Measurements from ENCODE around the gene KANSL1.

DNA sequence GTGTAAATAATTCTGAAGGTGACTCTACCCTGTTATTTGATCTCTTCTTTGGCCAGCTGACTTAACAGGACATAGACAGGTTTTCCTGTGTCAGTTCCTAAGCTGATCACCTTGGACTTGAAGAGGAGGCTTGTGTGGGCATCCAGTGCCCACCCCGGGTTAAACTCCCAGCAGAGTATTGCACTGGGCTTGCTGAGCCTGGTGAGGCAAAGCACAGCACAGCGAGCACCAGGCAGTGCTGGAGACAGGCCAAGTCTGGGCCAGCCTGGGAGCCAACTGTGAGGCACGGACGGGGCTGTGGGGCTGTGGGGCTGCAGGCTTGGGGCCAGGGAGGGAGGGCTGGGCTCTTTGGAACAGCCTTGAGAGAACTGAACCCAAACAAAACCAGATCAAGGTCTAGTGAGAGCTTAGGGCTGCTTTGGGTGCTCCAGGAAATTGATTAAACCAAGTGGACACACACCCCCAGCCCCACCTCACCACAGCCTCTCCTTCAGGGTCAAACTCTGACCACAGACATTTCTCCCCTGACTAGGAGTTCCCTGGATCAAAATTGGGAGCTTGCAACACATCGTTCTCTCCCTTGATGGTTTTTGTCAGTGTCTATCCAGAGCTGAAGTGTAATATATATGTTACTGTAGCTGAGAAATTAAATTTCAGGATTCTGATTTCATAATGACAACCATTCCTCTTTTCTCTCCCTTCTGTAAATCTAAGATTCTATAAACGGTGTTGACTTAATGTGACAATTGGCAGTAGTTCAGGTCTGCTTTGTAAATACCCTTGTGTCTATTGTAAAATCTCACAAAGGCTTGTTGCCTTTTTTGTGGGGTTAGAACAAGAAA lies 189.1 kb downstream of the KANSL1 start:
- TF ChIP-seq, protein P1, sequence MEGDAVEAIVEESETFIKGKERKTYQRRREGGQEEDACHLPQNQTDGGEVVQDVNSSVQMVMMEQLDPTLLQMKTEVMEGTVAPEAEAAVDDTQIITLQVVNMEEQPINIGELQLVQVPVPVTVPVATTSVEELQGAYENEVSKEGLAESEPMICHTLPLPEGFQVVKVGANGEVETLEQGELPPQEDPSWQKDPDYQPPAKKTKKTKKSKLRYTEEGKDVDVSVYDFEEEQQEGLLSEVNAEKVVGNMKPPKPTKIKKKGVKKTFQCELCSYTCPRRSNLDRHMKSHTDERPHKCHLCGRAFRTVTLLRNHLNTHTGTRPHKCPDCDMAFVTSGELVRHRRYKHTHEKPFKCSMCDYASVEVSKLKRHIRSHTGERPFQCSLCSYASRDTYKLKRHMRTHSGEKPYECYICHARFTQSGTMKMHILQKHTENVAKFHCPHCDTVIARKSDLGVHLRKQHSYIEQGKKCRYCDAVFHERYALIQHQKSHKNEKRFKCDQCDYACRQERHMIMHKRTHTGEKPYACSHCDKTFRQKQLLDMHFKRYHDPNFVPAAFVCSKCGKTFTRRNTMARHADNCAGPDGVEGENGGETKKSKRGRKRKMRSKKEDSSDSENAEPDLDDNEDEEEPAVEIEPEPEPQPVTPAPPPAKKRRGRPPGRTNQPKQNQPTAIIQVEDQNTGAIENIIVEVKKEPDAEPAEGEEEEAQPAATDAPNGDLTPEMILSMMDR (IDR thresholded peaks at IDR 0.05), result no peak
- TF ChIP-seq POLR2AphosphoS5 (IDR thresholded peaks at IDR 0.05), result no peak
